K562 treated with DMSO at 1 percent for 48 hours (cell line): ENCODE measurements around the gene EBF4. TPM values are rescaled to one million over a fixed set of nuclear protein-coding genes. Genes with fewer than 3 reads are reported as not detected.

Source experiments
- total RNA-seq: library from RNA; unstranded; fragments of 300-600 nt; gene quantifications from 2 replicates; pipeline ENCODE4 v1.2.3, GENCODE V29; 2022; ENCODE audit warnings: low replicate concordance; ENCODE audit errors: extremely low read depth

EBF4 gene
- total RNA-seq: not detected in 2 replicates

GRCh38 chr20:2692036-2692885, at the start of gene EBF4:
Gene EBF4 (plus strand): TSS chr20:2692780. CDS start chr20:2693646, 866 bp downstream.

GRCh38 chr20:2651772-2652723, 40.5 kb upstream of the EBF4 start, which contains the start of gene NOP56:
Gene NOP56 (plus strand): TSS chr20:2652632. CDS start chr20:2652661, 29 bp downstream.

GRCh38 chr20:2663887-2664719, 28.5 kb upstream of the EBF4 start, which contains the start of gene IDH3B:
Gene IDH3B (minus strand): TSS chr20:2664216. CDS start chr20:2664188, 28 bp downstream.

GRCh38 chr20:2800521-2801285, 108.1 kb downstream of the EBF4 start, which contains the start of gene CPXM1:
Gene CPXM1 (minus strand): TSS chr20:2800627. CDS start chr20:2800572, 55 bp downstream.

Other genes starting within 250 kb of the EBF4 start
- gene SNRPB, start 222.0 kb upstream of the EBF4 start, total RNA-seq: not detected in 2 replicates
- gene ZNF343, start 183.9 kb upstream of the EBF4 start, total RNA-seq: not detected in 2 replicates
- gene TMC2, start 156.2 kb upstream of the EBF4 start, total RNA-seq: not detected in 2 replicates
- not detected in 2 replicates for gene NOP56, start 40.1 kb upstream of the EBF4 start, total RNA-seq
- gene IDH3B, start 28.6 kb upstream of the EBF4 start, total RNA-seq: not detected in 2 replicates
- not detected in 2 replicates for gene CPXM1, start 107.8 kb downstream of the EBF4 start, total RNA-seq
- not detected in 2 replicates for gene C20orf141, start 122.2 kb downstream of the EBF4 start, total RNA-seq
- not detected in 2 replicates for gene TMEM239, start 123.6 kb downstream of the EBF4 start, total RNA-seq
- not detected in 2 replicates for gene PCED1A, start 147.9 kb downstream of the EBF4 start, total RNA-seq
- gene VPS16, start 148.0 kb downstream of the EBF4 start, total RNA-seq: not detected in 2 replicates
- gene PTPRA, start 180.7 kb downstream of the EBF4 start, total RNA-seq: not detected in 2 replicates